H9 (cell line): ENCODE data around the gene PDHA2. TPM values are rescaled to one million over a fixed set of nuclear protein-coding genes. Genes with fewer than 3 reads are reported as not detected.

ENCODE experiments used
- DNase-seq: peaks from one replicate; pipeline ENCODE4 v3.0.0-alpha.2; 2017
- H2AFZ ChIP-seq: one replicate; pipeline ENCODE4 v1.6.1; 2013; ENCODE audit warnings: mild to moderate bottlenecking, low read length, control low read depth, moderate library complexity
- H2AK5ac ChIP-seq: 2 replicates; pipeline ENCODE4 v1.6.1; 2013; ENCODE audit warnings: low read length, control low read depth, mixed read lengths; ENCODE audit not compliant: insufficient read length
- H2BK120ac ChIP-seq: one replicate; pipeline ENCODE4 v1.6.1; 2013; ENCODE audit warnings: low read depth, mild to moderate bottlenecking, low read length, control low read depth, inconsistent platforms; ENCODE audit not compliant: poor library complexity, severe bottlenecking
- H2BK12ac ChIP-seq: 2 replicates; pipeline ENCODE4 v1.6.1; 2013; ENCODE audit warnings: low read length, control low read depth, mixed read lengths, low read depth; ENCODE audit not compliant: insufficient read length
- H2BK15ac ChIP-seq: 2 replicates; pipeline ENCODE4 v1.6.1; 2013; ENCODE audit warnings: low read depth, low read length, control low read depth
- H2BK20ac ChIP-seq: one replicate; pipeline ENCODE4 v1.6.1; 2013; ENCODE audit warnings: low read depth, mild to moderate bottlenecking, low read length, control low read depth, inconsistent platforms; ENCODE audit not compliant: poor library complexity, severe bottlenecking
- H2BK5ac ChIP-seq: 2 replicates; pipeline ENCODE4 v1.6.1; 2013; ENCODE audit warnings: low read length, control low read depth, mixed read lengths; ENCODE audit not compliant: insufficient read length
- H3K14ac ChIP-seq: 2 replicates; pipeline ENCODE4 v1.6.1; 2013; ENCODE audit warnings: low read length, control low read depth; ENCODE audit not compliant: insufficient read depth
- H3K18ac ChIP-seq: 2 replicates; pipeline ENCODE4 v1.6.1; 2013; ENCODE audit warnings: low read depth, mild to moderate bottlenecking, mixed read lengths, low read length, control low read depth; ENCODE audit not compliant: insufficient read length
- H3K23ac ChIP-seq: 2 replicates; pipeline ENCODE4 v1.6.1; 2013; ENCODE audit warnings: low read length, control low read depth, mixed read lengths, low read depth; ENCODE audit not compliant: insufficient read length
- H3K23me2 ChIP-seq: 2 replicates; pipeline ENCODE4 v1.6.1; 2013; ENCODE audit warnings: low read depth, mild to moderate bottlenecking, mixed read lengths, low read length, control low read depth; ENCODE audit not compliant: insufficient read length, poor library complexity, severe bottlenecking
- H3K27ac ChIP-seq: 2 replicates; pipeline ENCODE4 v1.5.1; 2013; ENCODE audit warnings: low read length, control low read depth, mixed read lengths, low read depth; ENCODE audit not compliant: insufficient read length
- H3K27me3 ChIP-seq: 2 replicates; pipeline ENCODE4 v1.6.1; 2013; ENCODE audit warnings: low read length, control low read depth, inconsistent platforms; ENCODE audit not compliant: insufficient read depth
- H3K4ac ChIP-seq: 2 replicates; pipeline ENCODE4 v1.6.1; 2013; ENCODE audit warnings: low read depth, mild to moderate bottlenecking, control low read depth, inconsistent platforms, low read length, moderate library complexity
- H3K4me1 ChIP-seq: 2 replicates; pipeline ENCODE4 v1.6.1; 2013; ENCODE audit warnings: low read length, control low read depth, inconsistent platforms; ENCODE audit not compliant: insufficient read depth
- H3K4me2 ChIP-seq: 2 replicates; pipeline ENCODE4 v1.6.1; 2013; ENCODE audit warnings: low read length, control low read depth, mixed read lengths; ENCODE audit not compliant: insufficient read length, insufficient read depth
- H3K56ac ChIP-seq: 2 replicates; pipeline ENCODE4 v1.6.1; 2013; ENCODE audit warnings: low read depth, mild to moderate bottlenecking, mixed read lengths, low read length, control low read depth; ENCODE audit not compliant: insufficient read length
- H3K79me1 ChIP-seq: 2 replicates; pipeline ENCODE4 v1.6.1; 2013; ENCODE audit warnings: low read depth, mild to moderate bottlenecking, moderate library complexity, low read length, control low read depth, inconsistent platforms; ENCODE audit not compliant: insufficient read depth, poor library complexity, severe bottlenecking
- H3K79me2 ChIP-seq: 2 replicates; pipeline ENCODE4 v1.6.1; 2013; ENCODE audit warnings: low read length, control low read depth, inconsistent platforms; ENCODE audit not compliant: insufficient read depth
- H3K9ac ChIP-seq: 2 replicates; pipeline ENCODE4 v1.6.1; 2013; ENCODE audit warnings: low read length, control low read depth, mixed read lengths; ENCODE audit not compliant: insufficient read length; ENCODE audit errors: extremely low read depth
- H3K9me3 ChIP-seq: one replicate; pipeline ENCODE4 v1.6.1; 2013; ENCODE audit warnings: low read depth, low read length, inconsistent platforms; ENCODE audit not compliant: control insufficient read depth
- H3T11ph ChIP-seq: one replicate; pipeline ENCODE4 v1.6.1; 2013; ENCODE audit warnings: mild to moderate bottlenecking, low read length, control low read depth, inconsistent platforms
- H4K20me1 ChIP-seq: one replicate; pipeline ENCODE4 v1.6.1; 2013; ENCODE audit not compliant: control insufficient read depth, insufficient read length, insufficient read depth
- H4K5ac ChIP-seq: 2 replicates; pipeline ENCODE4 v1.6.1; 2013; ENCODE audit warnings: low read depth, mild to moderate bottlenecking, mixed read lengths, low read length, control low read depth; ENCODE audit not compliant: insufficient read length
- H4K8ac ChIP-seq: replicated peaks from 2 replicates; pipeline ENCODE4 v1.6.1; 2013; ENCODE audit warnings: low read length, control low read depth, mixed read lengths, low read depth; ENCODE audit not compliant: insufficient read length
- H4K91ac ChIP-seq: 2 replicates; pipeline ENCODE4 v1.6.1; 2013; ENCODE audit warnings: low read depth, mild to moderate bottlenecking, moderate library complexity, mixed read lengths, low read length, control low read depth; ENCODE audit not compliant: insufficient read length
- H3K27ac Mint-ChIP-seq, 3 experiments: 2 replicates in 2 of 3; 3 replicates in 1 of 3; pipeline ENCODE4 v1.8.0; 2020 to 2021; ENCODE audit warnings: mixed read lengths in 3 of 3, mild to moderate bottlenecking in 1 of 3, moderate library complexity in 1 of 3
- H3K27me3 Mint-ChIP-seq: 2 replicates; pipeline ENCODE4 v1.8.0; 2021; ENCODE audit warnings: low read depth, mild to moderate bottlenecking, moderate library complexity, mixed read lengths
- H3K36me3 Mint-ChIP-seq, 3 experiments: 2 replicates in 2 of 3; 3 replicates in 1 of 3; pipeline ENCODE4 v1.8.0; 2020 to 2021; ENCODE audit warnings: low read depth in 3 of 3, mixed read lengths in 3 of 3; ENCODE audit not compliant: insufficient read depth in 1 of 3
- H3K4me1 Mint-ChIP-seq, 2 experiments: 2 replicates each; pipeline ENCODE4 v1.8.0; 2020; ENCODE audit warnings: mixed read lengths in 2 of 2
- H3K4me3 Mint-ChIP-seq, 2 experiments: 2 replicates in 1 of 2; 3 replicates in 1 of 2; pipeline ENCODE4 v1.8.0; 2020 to 2021; ENCODE audit warnings: mild to moderate bottlenecking in 2 of 2, mixed read lengths in 2 of 2, moderate library complexity in 1 of 2
- H3K9me3 Mint-ChIP-seq, 2 experiments: 2 replicates in 1 of 2; 3 replicates in 1 of 2; pipeline ENCODE4 v1.8.0; 2020; ENCODE audit warnings: mild to moderate bottlenecking in 2 of 2, mixed read lengths in 2 of 2, moderate library complexity in 1 of 2
- WGBS: extraction: QIAGEN DNeasy Blood & Tissue Kit; methylation state at CpG from one replicate; pipeline ENCODE4 v1.1.7; 2013; ENCODE audit warnings: missing lambda C conversion rate, low lambda C conversion rate, mixed read lengths; ENCODE audit not compliant: insufficient read length; ENCODE audit errors: extremely low coverage; 5-methylcytosine and 5-hydroxymethylcytosine counted together
- total RNA-seq: library from RNA; stranded (reverse); gene quantifications from 2 replicates; pipeline ENCODE4 v1.2.1, GENCODE V29; 2021
- TF ChIP-seq, protein P1 (sequence below): fragments of 200-600 bp; sonication (generic); conservative IDR thresholded peaks from 3 replicates; pipeline ENCODE4 v1.8.0; 2021; ENCODE audit warnings: antibody characterized with exemption, mild to moderate bottlenecking

Gene PDHA2
- total RNA-seq, 1 experiment from 2014 or later = not detected

DNA sequence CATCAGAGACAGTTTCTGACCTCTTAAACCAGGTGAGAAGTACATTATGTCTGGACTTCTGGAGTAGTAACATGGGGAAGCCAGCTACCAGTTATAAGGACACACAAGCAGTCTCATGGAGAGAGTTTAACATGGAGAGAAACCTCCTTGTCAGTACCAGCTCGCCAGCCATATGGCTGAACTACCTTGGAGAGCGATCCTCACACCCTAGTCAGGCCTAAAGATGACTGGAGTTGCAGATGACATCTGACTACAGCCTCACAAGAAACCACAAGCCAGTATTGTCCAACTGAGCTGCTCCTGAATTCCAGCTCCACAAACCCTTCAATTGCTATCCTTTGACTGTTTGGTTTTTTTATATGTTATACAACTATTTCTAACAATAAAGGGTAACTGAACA lies 49.8 kb downstream of the PDHA2 start:
- Histone ChIP-seq H3K23me2 (no peaks in the 10 kb centered on the region), H4K5ac (no peak overlapping the region), H3K9me3 (no peaks in the 10 kb centered on the region), H3K27ac (no peak overlapping the region), H2AFZ (no peak overlapping the region), H3K79me2 (no peaks in the 10 kb centered on the region), H3K4ac (no peak overlapping the region), H3K4me1 (no peaks in the 10 kb centered on the region), H2BK20ac (no peak overlapping the region), H4K8ac (no peak overlapping the region), H3K79me1 (no peaks in the 10 kb centered on the region), H3K9ac (no peak overlapping the region), H3K23ac (no peak overlapping the region), H3K18ac (no peak overlapping the region), H3K56ac (no peak overlapping the region), H3K14ac (no peak overlapping the region), H3K4me2 (no peak overlapping the region), H2AK5ac (no peak overlapping the region), H4K20me1 (no peaks in the 10 kb centered on the region), H2BK120ac (no peak overlapping the region), H3K27me3 (no peaks in the 10 kb centered on the region), H2BK5ac (no peak overlapping the region), H4K91ac (no peak overlapping the region), H2BK15ac (no peak overlapping the region), H2BK12ac (no peak overlapping the region), H3T11ph (no peak overlapping the region)
- peaks cover 4 to 5% of the 10 kb centered on the region in 2 experiments for H3K9me3 Mint-ChIP-seq
- peaks cover 2 to 19% (median 2%) of the 10 kb centered on the region in 3 experiments; a peak in 5 of 7 replicates for H3K36me3 Mint-ChIP-seq
- peak; percentile 29 for DNase-seq
- H3K4me1 Mint-ChIP-seq = no peaks in the 10 kb centered on the region
- TF ChIP-seq, protein P1, sequence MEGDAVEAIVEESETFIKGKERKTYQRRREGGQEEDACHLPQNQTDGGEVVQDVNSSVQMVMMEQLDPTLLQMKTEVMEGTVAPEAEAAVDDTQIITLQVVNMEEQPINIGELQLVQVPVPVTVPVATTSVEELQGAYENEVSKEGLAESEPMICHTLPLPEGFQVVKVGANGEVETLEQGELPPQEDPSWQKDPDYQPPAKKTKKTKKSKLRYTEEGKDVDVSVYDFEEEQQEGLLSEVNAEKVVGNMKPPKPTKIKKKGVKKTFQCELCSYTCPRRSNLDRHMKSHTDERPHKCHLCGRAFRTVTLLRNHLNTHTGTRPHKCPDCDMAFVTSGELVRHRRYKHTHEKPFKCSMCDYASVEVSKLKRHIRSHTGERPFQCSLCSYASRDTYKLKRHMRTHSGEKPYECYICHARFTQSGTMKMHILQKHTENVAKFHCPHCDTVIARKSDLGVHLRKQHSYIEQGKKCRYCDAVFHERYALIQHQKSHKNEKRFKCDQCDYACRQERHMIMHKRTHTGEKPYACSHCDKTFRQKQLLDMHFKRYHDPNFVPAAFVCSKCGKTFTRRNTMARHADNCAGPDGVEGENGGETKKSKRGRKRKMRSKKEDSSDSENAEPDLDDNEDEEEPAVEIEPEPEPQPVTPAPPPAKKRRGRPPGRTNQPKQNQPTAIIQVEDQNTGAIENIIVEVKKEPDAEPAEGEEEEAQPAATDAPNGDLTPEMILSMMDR = no peak
- no peak overlapping the region for H3K27ac Mint-ChIP-seq
- no CpG with 5 or more reads among the region's 2 CpGs for WGBS
- no peak overlapping the region for H3K4me3 Mint-ChIP-seq
- H3K27me3 Mint-ChIP-seq = no peaks in the 10 kb centered on the region
